HG02885 (cell line): ENCODE results near the gene ATP6V0E2.
A peak's percentile ranks its signal among the peaks of the same experiment; 100 is the strongest.

Source experiments
- ATAC-seq: cut with Tn5 transposase; IDR thresholded peaks from one replicate; pipeline ENCODE4 v1.9.1; 2021; ENCODE audit warnings: mild to moderate bottlenecking; ENCODE audit not compliant: unreplicated experiment, poor library complexity

The ATP6V0E2 gene

GRCh38 chr7:149838224-149838991 is 35.4 kb upstream of the ATP6V0E2 start, which contains the start of gene ZNF862:
TSS of gene ZNF862 (plus strand) at chr7:149838375. CDS start at chr7:149838612, 237 bp downstream.
- peak; percentile 99 for ATAC-seq

GRCh38 chr7:149838992-149839408 is 34.8 kb upstream of the ATP6V0E2 start:
- ATAC-seq: no peak

GRCh38 chr7:149839933-149840332 is 33.8 kb upstream of the ATP6V0E2 start:
- no peak for ATAC-seq

- no peak for ATAC-seq
Observed at GRCh38 chr7:149843566-149843965, 30.2 kb upstream of the ATP6V0E2 start.

- ATAC-seq: no peak
Observed at GRCh38 chr7:149844445-149844844, 29.3 kb upstream of the ATP6V0E2 start.

GRCh38 chr7:149845257-149845980 is 28.4 kb upstream of the ATP6V0E2 start:
- ATAC-seq: no peak

- ATAC-seq: no peak
Observed at GRCh38 chr7:149846021-149846420, 27.7 kb upstream of the ATP6V0E2 start.

GRCh38 chr7:149846436-149847046 is 27.2 kb upstream of the ATP6V0E2 start:
- ATAC-seq: peak; percentile 85

- no peak for ATAC-seq
Observed at GRCh38 chr7:149849174-149849573, 24.6 kb upstream of the ATP6V0E2 start.

- no peak for ATAC-seq
Observed at GRCh38 chr7:149850007-149850594, 23.7 kb upstream of the ATP6V0E2 start.

GRCh38 chr7:149850716-149851115 is 23.1 kb upstream of the ATP6V0E2 start:
- no peak for ATAC-seq

- ATAC-seq: no peak
Observed at GRCh38 chr7:149851449-149851848, 22.3 kb upstream of the ATP6V0E2 start.

GRCh38 chr7:149853157-149853556 is 20.6 kb upstream of the ATP6V0E2 start:
- no peak for ATAC-seq

GRCh38 chr7:149854611-149855360 is 19.0 kb upstream of the ATP6V0E2 start:
- no peak for ATAC-seq

GRCh38 chr7:149855361-149856305 is 18.1 kb upstream of the ATP6V0E2 start:
- ATAC-seq: no peak

- no peak for ATAC-seq
Observed at GRCh38 chr7:149856583-149856982, 17.2 kb upstream of the ATP6V0E2 start.

- no peak for ATAC-seq
Observed at GRCh38 chr7:149859369-149859768, 14.4 kb upstream of the ATP6V0E2 start.

- no peak for ATAC-seq
Observed at GRCh38 chr7:149859876-149860275, 13.9 kb upstream of the ATP6V0E2 start.
